ENCODE data around the gene CASTOR1.

- TF ChIP-seq, protein P1, sequence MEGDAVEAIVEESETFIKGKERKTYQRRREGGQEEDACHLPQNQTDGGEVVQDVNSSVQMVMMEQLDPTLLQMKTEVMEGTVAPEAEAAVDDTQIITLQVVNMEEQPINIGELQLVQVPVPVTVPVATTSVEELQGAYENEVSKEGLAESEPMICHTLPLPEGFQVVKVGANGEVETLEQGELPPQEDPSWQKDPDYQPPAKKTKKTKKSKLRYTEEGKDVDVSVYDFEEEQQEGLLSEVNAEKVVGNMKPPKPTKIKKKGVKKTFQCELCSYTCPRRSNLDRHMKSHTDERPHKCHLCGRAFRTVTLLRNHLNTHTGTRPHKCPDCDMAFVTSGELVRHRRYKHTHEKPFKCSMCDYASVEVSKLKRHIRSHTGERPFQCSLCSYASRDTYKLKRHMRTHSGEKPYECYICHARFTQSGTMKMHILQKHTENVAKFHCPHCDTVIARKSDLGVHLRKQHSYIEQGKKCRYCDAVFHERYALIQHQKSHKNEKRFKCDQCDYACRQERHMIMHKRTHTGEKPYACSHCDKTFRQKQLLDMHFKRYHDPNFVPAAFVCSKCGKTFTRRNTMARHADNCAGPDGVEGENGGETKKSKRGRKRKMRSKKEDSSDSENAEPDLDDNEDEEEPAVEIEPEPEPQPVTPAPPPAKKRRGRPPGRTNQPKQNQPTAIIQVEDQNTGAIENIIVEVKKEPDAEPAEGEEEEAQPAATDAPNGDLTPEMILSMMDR (IDR thresholded peaks at IDR 0.05): no peak
- TF ChIP-seq POLR2A (IDR thresholded peaks at IDR 0.05): no peak
- TF ChIP-seq POLR2AphosphoS5 (IDR thresholded peaks at IDR 0.05): no peak
Measured at GRCh38 chr22:30246814-30247376, 42.4 kb downstream of the CASTOR1 start.
